CD4-positive, alpha-beta T cell treated with Interferon gamma for 1 hour (primary cell): ENCODE results near the gene SERPINA9.
"Not testable (repeated sequence)": the region's sequence is repeated elsewhere in the genome, so short reads cannot be mapped to it uniquely, and the experiment has no call there.

Experiments used
- DNase-seq: peaks from one replicate; pipeline ENCODE4 v3.0.0-alpha.2; 2020

SERPINA9 gene

DNA sequence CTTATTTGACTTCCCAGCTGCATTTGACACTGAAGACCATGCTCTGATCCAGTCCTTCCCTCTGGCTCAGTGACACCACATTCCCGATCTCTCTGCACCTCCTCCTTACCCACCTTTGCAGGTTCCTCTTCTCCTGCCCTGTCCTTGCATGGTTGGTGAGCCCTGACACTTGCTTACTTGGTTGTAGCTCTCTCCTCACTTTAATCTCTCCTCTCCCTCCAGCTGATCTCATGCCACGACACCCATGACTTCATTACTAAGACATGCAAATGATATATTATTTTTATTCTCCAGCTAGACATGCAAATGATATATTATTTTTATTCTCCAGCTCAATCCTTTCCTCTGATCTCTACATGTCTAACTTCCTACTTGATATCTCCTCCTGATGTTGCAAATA, at the start of gene SERPINA9:
TSS of gene SERPINA9 (minus strand) at position 175 of the 400 bp plus-strand sequence. CDS start 6,357 bp downstream, outside the sequence.
- DNase-seq, result no peak

DNA sequence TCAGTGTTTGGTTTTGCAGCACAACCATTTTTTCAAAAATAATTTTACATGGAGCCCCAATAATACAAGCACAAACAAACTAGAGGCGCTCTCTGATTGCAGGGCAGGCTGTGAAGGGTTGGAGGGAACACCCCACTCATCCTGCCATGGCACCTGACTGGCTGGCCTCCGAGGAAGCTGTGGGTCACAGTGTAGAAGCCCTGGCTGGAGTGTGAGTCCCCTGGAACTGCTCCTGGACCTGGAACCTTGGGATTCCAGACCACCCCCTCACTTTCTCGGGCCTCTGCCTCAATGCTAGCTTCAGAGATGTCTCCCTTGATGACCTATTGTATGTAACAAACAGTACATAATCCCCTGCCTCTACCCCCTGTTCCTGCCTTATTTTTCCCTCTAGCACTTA, 48.1 kb upstream of the SERPINA9 start:
- DNase-seq, result no peak

DNA sequence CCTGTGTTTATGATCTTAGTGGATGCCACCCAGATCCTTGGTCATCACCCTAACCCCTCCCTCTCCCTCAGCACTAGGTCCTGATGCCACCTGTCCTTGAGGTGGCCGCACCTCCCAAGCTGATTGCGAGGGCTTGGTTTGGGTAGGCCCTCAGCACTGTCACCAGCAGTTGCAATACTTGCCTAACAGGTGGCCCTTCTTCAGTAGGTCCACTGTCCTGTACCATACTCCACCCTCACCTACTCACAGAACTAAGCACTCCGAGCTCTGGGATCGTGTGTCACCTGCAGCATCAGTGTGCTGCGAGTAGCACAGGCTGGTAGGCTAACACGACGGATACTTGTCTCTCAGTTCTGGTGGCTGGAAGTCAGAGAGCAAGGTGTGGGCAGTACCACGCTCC, 47.3 kb upstream of the SERPINA9 start:
- DNase-seq, result no peak

- no peak for DNase-seq
Observed at GRCh38 chr14:94522115-94522724, 46.2 kb upstream of the SERPINA9 start.

GRCh38 chr14:94521375-94522114, 45.5 kb upstream of the SERPINA9 start:
- DNase-seq, result no peak

DNA sequence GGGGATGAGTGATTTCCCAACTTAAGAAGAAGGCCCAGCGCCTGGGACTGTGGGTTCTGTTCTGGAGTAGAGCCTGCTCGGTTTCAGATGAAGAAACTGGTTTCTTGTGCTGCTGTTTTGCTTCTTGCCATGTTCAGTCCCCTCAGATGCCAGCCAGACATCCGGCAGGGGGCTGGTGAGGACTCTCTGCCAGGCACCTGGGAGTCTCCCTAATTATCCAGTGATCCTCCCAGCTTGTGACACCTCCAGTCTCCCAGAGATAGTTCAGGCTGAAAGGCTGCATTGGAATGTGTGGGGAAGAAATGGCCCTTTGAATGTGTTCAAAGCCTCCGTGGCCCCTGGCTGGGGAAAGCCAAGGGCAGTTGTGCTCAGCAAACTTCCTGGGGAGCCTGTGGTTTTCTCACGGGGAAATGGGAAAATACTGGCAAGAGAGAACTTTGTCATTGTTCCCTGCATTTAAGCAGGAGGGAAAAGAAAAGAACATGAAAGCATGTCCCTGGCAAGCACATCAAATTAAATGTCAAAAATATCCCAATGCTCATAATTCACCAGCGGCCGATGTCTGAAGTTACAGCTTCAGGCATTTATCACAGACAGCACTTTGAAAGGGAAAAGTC, 41.8 kb upstream of the SERPINA9 start:
- no peak for DNase-seq

- no peak for DNase-seq
Observed at GRCh38 chr14:94517248-94517640, 41.2 kb upstream of the SERPINA9 start.

- DNase-seq, result no peak
Observed at GRCh38 chr14:94515856-94516255, 39.9 kb upstream of the SERPINA9 start.

DNA sequence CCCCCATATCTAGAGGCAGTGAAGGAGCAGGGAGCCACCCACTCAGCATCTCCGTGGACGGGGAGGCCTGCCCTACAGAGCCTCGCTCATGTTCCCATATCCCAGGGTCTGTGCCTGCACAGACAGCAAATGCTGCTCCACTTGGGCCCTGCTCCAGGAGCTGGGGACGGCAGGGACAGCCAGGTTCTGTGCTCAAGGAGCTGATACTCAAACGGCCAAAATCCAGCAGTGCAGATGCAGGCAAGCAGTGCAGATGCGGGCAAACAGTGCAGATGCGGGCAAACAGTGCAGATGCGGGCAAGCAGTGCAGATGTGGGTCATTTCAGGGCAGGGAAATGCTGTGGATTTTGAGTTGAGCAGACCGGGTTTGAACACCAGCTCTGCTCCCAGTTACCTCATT, 39.4 kb upstream of the SERPINA9 start:
- no peak for DNase-seq

GRCh38 chr14:94514351-94514750, 38.4 kb upstream of the SERPINA9 start:
- no peak for DNase-seq

DNA sequence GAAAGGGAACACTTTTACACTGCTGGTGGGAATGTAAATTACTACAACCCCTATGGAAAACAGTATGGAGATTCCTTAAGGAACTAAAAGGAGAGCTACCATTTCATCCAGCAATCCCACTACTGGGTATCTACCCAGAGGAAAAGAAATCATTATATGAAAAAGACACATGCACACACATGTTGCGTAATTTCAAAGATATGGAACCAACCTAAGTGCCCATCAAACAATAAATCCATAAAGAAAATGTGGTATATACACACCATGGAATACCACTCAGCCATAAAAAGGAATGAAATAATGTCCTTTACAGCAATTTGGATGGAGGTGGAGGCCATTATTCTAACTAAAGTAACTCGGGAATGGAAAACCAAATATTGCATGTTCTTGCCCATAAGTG, 34.5 kb upstream of the SERPINA9 start:
- not testable (repeated sequence) for DNase-seq

DNA sequence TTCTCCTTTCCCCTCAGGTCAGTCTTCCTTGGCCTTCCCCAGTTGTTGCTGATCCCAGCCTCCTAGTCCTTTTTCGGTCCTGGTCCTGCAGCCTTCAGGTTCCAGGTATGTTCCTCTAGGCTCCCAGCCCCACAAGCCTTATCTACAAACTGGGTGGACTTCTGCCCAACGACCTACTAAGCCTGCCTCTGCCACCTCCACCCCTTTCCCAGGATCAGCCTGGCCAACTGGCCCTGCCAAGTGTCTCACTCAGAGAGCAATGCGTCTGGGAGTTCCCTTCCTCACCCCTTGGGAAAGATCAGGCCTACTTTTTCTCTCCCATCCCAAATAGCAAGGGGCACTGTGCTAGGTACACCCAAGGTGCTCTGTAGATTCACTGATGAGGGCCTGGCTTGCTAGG, 33.4 kb upstream of the SERPINA9 start, which contains the start of gene SERPINA12:
TSS of gene SERPINA12 (minus strand) at position 114 of the 400 bp plus-strand sequence. CDS start 11,072 bp downstream, outside the sequence.
- DNase-seq, result no peak

DNA sequence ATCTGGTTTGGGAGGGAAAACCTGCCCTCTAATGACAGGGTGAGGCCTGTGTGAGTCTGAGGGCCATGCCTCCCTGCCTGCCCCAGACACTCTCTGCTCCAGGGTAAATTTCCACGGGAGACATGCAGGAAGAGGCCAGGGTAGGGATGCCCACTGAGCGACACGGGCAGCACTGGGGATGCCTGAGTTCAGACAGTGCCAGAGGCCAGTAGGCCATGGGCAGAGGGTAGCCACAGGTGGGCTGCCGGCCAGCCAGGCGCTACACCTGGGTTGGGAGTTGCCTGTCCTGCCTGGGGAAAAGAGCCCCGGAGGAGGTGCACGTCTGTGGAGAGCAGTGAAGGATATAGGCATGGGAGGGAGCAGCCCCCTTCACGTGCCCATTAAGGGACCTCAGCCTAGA, 29.6 kb upstream of the SERPINA9 start:
- DNase-seq, result no peak

- DNase-seq, result no peak
Observed at GRCh38 chr14:94505206-94505605, 29.2 kb upstream of the SERPINA9 start.

DNA sequence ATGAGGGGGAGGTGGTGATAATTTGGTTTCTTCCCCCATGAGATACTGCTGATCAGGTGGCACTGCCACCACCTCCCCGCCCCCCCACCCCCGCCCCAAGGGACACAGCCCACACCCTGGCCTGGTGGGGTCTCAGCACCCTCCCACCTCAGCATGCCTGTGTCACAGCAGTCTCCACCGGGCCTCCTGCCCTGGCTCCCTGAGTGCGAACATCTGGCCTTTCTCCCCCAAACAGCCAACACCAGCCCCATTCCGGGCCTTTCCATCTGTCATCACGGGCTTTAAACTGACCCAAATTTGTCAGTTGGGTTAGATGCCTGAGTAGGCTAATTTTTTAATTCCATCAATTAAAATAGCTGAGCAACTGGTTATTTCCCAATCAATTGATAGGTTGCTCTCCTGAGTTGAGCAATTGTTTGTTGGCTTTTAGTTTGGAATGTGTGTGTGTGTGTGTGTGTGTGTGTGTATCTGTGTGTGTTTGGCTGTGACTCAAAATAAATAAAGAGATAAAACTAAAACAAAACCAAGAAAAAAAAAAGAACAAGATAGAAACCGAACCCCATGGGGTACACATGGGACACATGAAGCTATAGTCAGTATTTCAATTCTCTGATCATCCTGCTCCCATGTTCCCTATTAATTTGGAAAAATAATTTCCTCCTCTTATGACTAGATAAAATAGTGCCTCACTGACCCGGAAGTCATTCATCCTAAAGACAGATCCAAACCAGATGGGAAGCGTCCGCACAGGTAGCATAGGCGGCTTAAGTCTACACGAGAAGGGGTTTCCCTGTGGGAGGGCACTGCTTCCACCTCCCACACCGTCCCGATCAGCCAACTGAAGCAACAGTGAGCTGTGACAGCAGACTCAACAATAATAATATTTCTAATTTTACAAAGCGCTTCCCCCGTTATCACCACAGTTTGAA, 25.9 kb upstream of the SERPINA9 start:
- no peak for DNase-seq

GRCh38 chr14:94500264-94500663, 24.3 kb upstream of the SERPINA9 start:
- no peak for DNase-seq

- no peak for DNase-seq
Observed at GRCh38 chr14:94499673-94500072, 23.7 kb upstream of the SERPINA9 start.

DNA sequence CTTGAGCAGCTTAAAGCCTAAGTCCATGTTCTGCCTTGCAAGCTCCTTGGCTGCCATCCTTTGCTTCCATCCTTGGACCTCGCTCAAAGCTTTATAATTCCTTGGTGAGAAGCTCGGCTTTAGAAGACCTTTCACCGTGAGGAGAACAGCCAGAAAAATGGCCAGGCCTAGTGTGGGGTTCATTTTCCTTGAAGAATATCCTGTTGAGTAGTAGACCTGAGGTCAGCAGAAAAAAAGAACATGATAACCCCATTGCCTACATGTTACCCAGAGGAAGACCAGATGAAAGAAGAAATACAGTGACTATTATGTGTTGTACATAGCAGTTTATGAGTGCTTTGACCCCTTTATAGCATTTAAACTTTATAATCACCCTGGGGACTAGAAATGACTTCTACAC, 22.2 kb upstream of the SERPINA9 start:
- no peak for DNase-seq

- no peak for DNase-seq
Observed at GRCh38 chr14:94494085-94494484, 18.1 kb upstream of the SERPINA9 start.

DNA sequence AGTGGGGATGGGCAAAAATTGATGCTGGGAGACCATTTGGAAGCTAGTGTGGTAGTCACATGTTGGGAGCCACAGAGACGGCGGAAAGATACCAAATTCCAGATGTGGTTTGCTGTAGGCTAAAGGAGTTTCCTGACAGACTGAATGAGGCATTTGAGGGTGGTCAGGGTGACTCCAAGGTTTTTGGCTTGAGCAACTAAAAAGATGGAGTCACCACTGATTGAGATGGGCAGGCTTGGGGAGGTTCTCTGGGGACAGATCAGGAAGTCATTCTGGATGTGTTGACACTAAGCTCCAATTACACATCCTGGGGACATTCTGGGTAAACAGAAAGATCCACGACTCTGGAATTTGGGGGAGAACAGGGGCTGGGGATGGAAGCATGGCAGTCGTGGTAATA, 15.5 kb upstream of the SERPINA9 start:
- DNase-seq, result no peak

DNA sequence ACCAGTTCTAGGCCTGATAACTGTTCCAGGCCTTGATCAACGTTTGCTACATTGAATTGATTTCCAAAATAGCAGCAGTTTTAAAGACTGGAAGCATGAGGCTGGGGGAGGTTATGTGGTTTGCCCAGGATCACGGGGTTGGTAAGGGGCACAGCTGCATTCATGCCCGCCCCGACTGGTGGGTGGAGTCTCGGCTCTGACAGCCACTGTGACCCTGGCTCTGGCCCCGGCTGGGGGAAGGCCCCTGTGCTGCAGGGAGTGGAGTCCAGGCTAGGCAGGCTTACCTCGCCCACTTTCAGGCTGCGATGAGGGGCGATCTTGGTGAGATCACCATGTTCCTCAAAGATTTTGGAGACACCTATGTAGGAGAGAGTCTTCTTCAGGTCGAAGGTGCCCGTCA, 13.3 kb upstream of the SERPINA9 start:
- no peak for DNase-seq

DNA sequence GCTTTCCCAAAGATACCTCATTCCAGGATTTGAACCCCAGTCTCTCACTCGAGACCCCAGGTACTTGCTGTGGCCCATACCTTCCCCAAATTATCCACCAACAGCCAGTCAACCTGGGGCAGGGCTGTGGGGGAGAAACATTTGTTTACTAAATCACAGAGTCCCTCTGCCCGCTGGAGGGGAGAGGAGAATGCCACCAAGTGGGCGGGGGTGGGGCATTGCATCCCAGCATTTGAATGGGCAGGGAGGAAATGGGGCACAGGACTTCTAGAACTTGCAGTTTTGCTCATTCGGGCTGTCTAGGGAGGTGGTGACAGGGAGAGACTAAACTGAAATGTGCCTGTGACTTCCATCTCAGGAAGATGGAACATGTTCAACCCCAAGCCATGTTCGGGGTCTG, 10.9 kb upstream of the SERPINA9 start:
- no peak for DNase-seq
